Endothelial cell of umbilical vein (primary cell): ENCODE measurements around the gene KLHL24. TPM values are rescaled to one million over a fixed set of nuclear protein-coding genes. Genes with fewer than 3 reads are reported as not detected.
"Not testable (repeated sequence)": the region's sequence is repeated elsewhere in the genome, so short reads cannot be mapped to it uniquely, and the experiment has no call there.

Source experiments
- BruUV-seq: library from RNA; stranded (reverse); fragments of 400-500 nt; replicated peaks from 2 replicates; lab custom pipeline; 2021; lab: Mats Ljungman, UMichigan
- CTCF ChIA-PET: fragments of 300-600, 350-600 bp; sonication (Branson Sonifier 250); formaldehyde crosslinking; loops from one replicate; lab custom pipeline; 2021; ENCODE audit warnings: antibody characterized with exemption, inconsistent platforms; lab: Charles Lee
- POLR2A ChIA-PET: fragments of 300-600, 350-600 bp; sonication (Branson Sonifier 250); formaldehyde crosslinking; loops from one replicate; lab custom pipeline; 2021; ENCODE audit warnings: antibody characterized with exemption, inconsistent platforms; lab: Charles Lee
- DNase-seq: peaks from one replicate; pipeline ENCODE4 v3.0.0-alpha.2; 2011; ENCODE audit warnings: low read depth, low spot score
- FAIRE-seq: peaks from 2 replicates; lab custom pipeline; 2011; peaks lifted over from hg19 to GRCh38; lab: Jason Lieb, UNC
- H2AFZ ChIP-seq: 2 replicates; pipeline ENCODE4 v1.6.0; 2012; ENCODE audit warnings: low read depth, low read length, control low read depth, inconsistent platforms
- H3K27ac ChIP-seq: 2 replicates; pipeline ENCODE4 v1.5.1; 2011; ENCODE audit warnings: low read depth, mild to moderate bottlenecking, control low read depth, low read length, moderate library complexity; ENCODE audit not compliant: insufficient read depth
- H3K27me3 ChIP-seq, 2 experiments: 2 replicates each; pipeline versions ENCODE4 v1.6.0 to v1.6.1; 2011; ENCODE audit warnings: low read length in 2 of 2, mixed read lengths in 1 of 2; ENCODE audit not compliant: control insufficient read depth in 2 of 2, insufficient read depth in 2 of 2
- H3K36me3 ChIP-seq, 2 experiments: 2 replicates in 1 of 2; 3 replicates in 1 of 2; pipeline ENCODE4 v1.5.1; 2011; ENCODE audit warnings: low read length in 2 of 2, mild to moderate bottlenecking in 1 of 2, moderate library complexity in 1 of 2; ENCODE audit not compliant: control insufficient read depth in 2 of 2, insufficient read depth in 2 of 2; ENCODE audit errors: extremely low read depth in 1 of 2
- H3K4me1 ChIP-seq: 3 replicates; pipeline ENCODE4 v1.5.1; 2011; ENCODE audit warnings: mild to moderate bottlenecking, low read length; ENCODE audit not compliant: control insufficient read depth, insufficient read depth; ENCODE audit errors: extremely low read depth
- H3K4me2 ChIP-seq: 2 replicates; pipeline ENCODE4 v1.6.1; 2011; ENCODE audit warnings: low read length, control low read depth, mixed read lengths; ENCODE audit not compliant: insufficient read depth
- H3K4me3 ChIP-seq, 3 experiments: fragments of 200-600 bp in 1 of 3; sonication (generic), shearing (Covaris generic) in 1 of 3; replicated peaks in 1 of 3; 2 replicates each; pipeline ENCODE4 v1.5.1; 2011 to 2016; ENCODE audit warnings: control low read depth in 3 of 3, low read length in 3 of 3, mild to moderate bottlenecking in 2 of 3, inconsistent platforms in 1 of 3, low read depth in 1 of 3, moderate library complexity in 1 of 3; ENCODE audit not compliant: insufficient read depth in 1 of 3
- H3K79me2 ChIP-seq: 2 replicates; pipeline ENCODE4 v1.6.0; 2012; ENCODE audit warnings: low read length, inconsistent platforms; ENCODE audit not compliant: control insufficient read depth, insufficient read depth
- H3K9ac ChIP-seq: replicated peaks from 2 replicates; pipeline ENCODE3; 2011; ENCODE audit warnings: low read length, control low read depth; ENCODE audit not compliant: insufficient read depth; ENCODE audit errors: extremely low read depth
- H3K9me1 ChIP-seq: replicated peaks from 3 replicates; pipeline ENCODE4 v1.6.0; 2011; ENCODE audit warnings: mild to moderate bottlenecking, low read length; ENCODE audit not compliant: control insufficient read depth, insufficient read depth; ENCODE audit errors: extremely low read depth
- H3K9me3 ChIP-seq: replicated peaks from 2 replicates; pipeline ENCODE4 v1.5.1; 2012; ENCODE audit warnings: low read length, inconsistent platforms; ENCODE audit not compliant: control insufficient read depth, insufficient read depth
- H4K20me1 ChIP-seq: replicated peaks from 2 replicates; pipeline ENCODE3; 2011; ENCODE audit warnings: mild to moderate bottlenecking, low read length; ENCODE audit not compliant: control insufficient read depth, insufficient read depth; ENCODE audit errors: extremely low read depth
- CTCF ChIP-seq, 2 donors: IDR thresholded peaks; 1 replicate in 1 of 2; 2 replicates in 1 of 2; pipeline ENCODE4 v1.5.1; 2011; ENCODE audit warnings: low read length in 2 of 2, mild to moderate bottlenecking in 2 of 2, moderate library complexity in 2 of 2, control low read depth in 1 of 2, inconsistent platforms in 1 of 2, low read depth in 1 of 2; ENCODE audit not compliant: insufficient read depth in 1 of 2; ENCODE audit errors: extremely low read depth in 1 of 2
- EZH2 ChIP-seq: IDR thresholded peaks from 2 replicates; pipeline ENCODE4 v1.6.1; 2012; ENCODE audit warnings: borderline replicate concordance, low read depth, mild to moderate bottlenecking, moderate library complexity, low read length, inconsistent platforms; ENCODE audit not compliant: severe bottlenecking
- FOS ChIP-seq: IDR thresholded peaks from 2 replicates; pipeline ENCODE4 v1.6.1; 2011; ENCODE audit warnings: mild to moderate bottlenecking, low read length, moderate library complexity, borderline replicate concordance; ENCODE audit not compliant: insufficient read depth
- GATA2 ChIP-seq: IDR thresholded peaks from 2 replicates; pipeline ENCODE4 v1.7.0; 2011; ENCODE audit warnings: low read depth, mild to moderate bottlenecking, moderate library complexity, mixed read lengths, low read length; ENCODE audit not compliant: insufficient read length, insufficient read depth
- JUN ChIP-seq: IDR thresholded peaks from 2 replicates; pipeline ENCODE4 v1.6.1; 2011; ENCODE audit warnings: borderline replicate concordance, low read depth; ENCODE audit not compliant: insufficient read length, insufficient read depth
- MYC ChIP-seq: IDR thresholded peaks from one replicate; pipeline ENCODE4 v1.6.1; 2011; ENCODE audit warnings: mild to moderate bottlenecking, low read depth, low read length
- POLR2A ChIP-seq: IDR thresholded peaks from 2 replicates; pipeline ENCODE4 v1.6.1; 2012; ENCODE audit warnings: low read depth, mild to moderate bottlenecking, control low read depth, low read length
- POLR2AphosphoS5 ChIP-seq: IDR thresholded peaks from 2 replicates; pipeline ENCODE4 v1.6.1; 2012; ENCODE audit warnings: low read depth, mild to moderate bottlenecking, control low read depth, low read length, moderate library complexity; ENCODE audit not compliant: insufficient read depth
- dilution Hi-C: fragments of 300-500 bp; cut with MboI; formaldehyde crosslinking; loops from one replicate; pipeline ENCODE4 v1.15.0; 2019; ENCODE audit warnings: low sequenced_read_pairs; ENCODE audit not compliant: extremely low pct_ligation_motif_present
- intact Hi-C: fragments of 100-400 bp; cut with micrococcal nuclease; formaldehyde crosslinking; loops from one replicate; pipeline ENCODE4 v1.10.0; 2022
- polyA plus RNA-seq, 4 experiments: library from polyadenylated mRNA; depleted of rRNA in 3 of 4; stranded (reverse) in 3 of 4; unstranded in 1 of 4; fragments of >200 nt; gene quantifications; 2 replicates each; pipeline versions ENCODE4 v1.2.1 to v1.2.3, GENCODE V29; 2011 to 2012; ENCODE audit warnings: missing spikeins in 1 of 4
- total RNA-seq: library from RNA; stranded (reverse); gene quantifications from 2 replicates; pipeline ENCODE4 v1.2.3, GENCODE V29; 2021
- TF ChIP-seq, protein P1 (sequence below): IDR thresholded peaks from 2 replicates; pipeline ENCODE4 v1.6.1; 2011; ENCODE audit not compliant: insufficient read depth, insufficient read length

KLHL24 gene
- total and polyA plus RNA-seq, 2 donors (not counting 3 experiments of a cell fraction or from before 2014, with no cell fraction given) = 14.0 to 46.2 TPM

- Histone ChIP-seq H3K4me1 (peaks cover 4% of the 10 kb centered on the region), H3K9ac (no peak overlapping the region), H3K4me3 (no peak overlapping the region), H4K20me1 (no peaks in the 10 kb centered on the region), H2AFZ (no peak overlapping the region), H3K79me2 (no peaks in the 10 kb centered on the region), H3K9me3 (no peaks in the 10 kb centered on the region), H3K36me3 (no peaks in the 10 kb centered on the region), H3K9me1 (no peaks in the 10 kb centered on the region), H3K27ac (no peak overlapping the region), H3K4me2 (no peak overlapping the region), H3K27me3 (peaks cover 3 to 4% of the 10 kb centered on the region in 2 experiments)
- ChIA-PET CTCF (interaction anchor here (1.2 kb wide), 1 partner anchor 152 kb away, joined by 3 read pairs; no protein-coding TSS in a partner anchor), POLR2A (no interaction called here)
- BruUV-seq = no TSS peak
- dilution Hi-C loops (no loop called here), intact Hi-C loops (no loop called here)
- DNase-seq (no peak), FAIRE-seq (no peak)
- TF ChIP-seq MYC = no peak
- no peak for TF ChIP-seq CTCF (IDR thresholded peaks at IDR 0.05; ENCODE audit: extremely low read depth in 1 of 2, insufficient read depth in 1 of 2, low read depth in 1 of 2, low read length in 2 of 2)
- TF ChIP-seq POLR2A = no peak
- TF ChIP-seq JUN = no peak
- no peak for TF ChIP-seq POLR2AphosphoS5
- no peak for TF ChIP-seq GATA2
- TF ChIP-seq EZH2 = no peak
- no peak for TF ChIP-seq FOS
- TF ChIP-seq, protein P1, sequence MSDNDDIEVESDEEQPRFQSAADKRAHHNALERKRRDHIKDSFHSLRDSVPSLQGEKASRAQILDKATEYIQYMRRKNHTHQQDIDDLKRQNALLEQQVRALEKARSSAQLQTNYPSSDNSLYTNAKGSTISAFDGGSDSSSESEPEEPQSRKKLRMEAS = no peak
Measured at GRCh38 chr3:183631715-183632114, 3.7 kb upstream of the KLHL24 start.

DNA sequence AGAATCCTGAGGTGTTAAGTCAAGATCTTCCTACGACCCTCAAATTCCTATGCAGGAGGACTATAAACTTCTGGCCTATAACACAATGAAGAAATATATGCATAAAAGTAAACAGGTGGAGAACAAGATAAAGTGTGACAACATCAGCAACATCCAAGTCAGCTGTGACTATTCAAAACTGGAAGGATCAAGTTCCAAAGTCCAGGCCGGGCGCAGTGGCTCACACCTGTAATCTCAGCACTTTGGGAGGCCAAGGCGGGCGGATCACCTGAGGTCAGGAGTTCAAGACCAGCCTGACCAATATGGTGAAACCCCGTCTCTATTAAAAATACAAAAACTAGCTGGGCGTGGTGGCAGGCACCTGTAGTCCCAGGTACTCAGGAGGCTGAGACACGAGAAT lies 2.7 kb upstream of the KLHL24 start:
- BruUV-seq, H3K79me2 ChIP-seq, dilution Hi-C loops, FAIRE-seq, H3K36me3 ChIP-seq, H3K9ac ChIP-seq, H4K20me1 ChIP-seq, POLR2A ChIA-PET, intact Hi-C loops, H3K4me3 ChIP-seq, DNase-seq, H3K27ac ChIP-seq, H3K9me1 ChIP-seq, H3K27me3 ChIP-seq, H3K9me3 ChIP-seq, H2AFZ ChIP-seq, H3K4me2 ChIP-seq: not testable (repeated sequence)
- peaks cover 12% of the 10 kb centered on the region for H3K4me1 ChIP-seq
- CTCF ChIA-PET = interaction anchor here (1.2 to 1.3 kb wide), 2 partner anchors 53 to 153 kb away, joined by 3 read pairs; no protein-coding TSS in a partner anchor
